GM12891 (cell line): ENCODE data around the gene RHBDF2.

Experiments used
- POLR2A ChIP-seq: IDR thresholded peaks from 2 replicates; pipeline ENCODE4 v1.6.1; 2011; ENCODE audit warnings: low read depth, low read length, control low read depth
- POLR2AphosphoS5 ChIP-seq: IDR thresholded peaks from 2 replicates; pipeline ENCODE4 v1.6.1; 2011; ENCODE audit warnings: low read depth, low read length, control low read depth
- TAF1 ChIP-seq: IDR thresholded peaks from 2 replicates; pipeline ENCODE4 v1.6.1; 2011; ENCODE audit warnings: low read depth, low read length, control low read depth

- TF ChIP-seq POLR2A (no peak), TAF1 (no peak), POLR2AphosphoS5 (no peak)
These were observed 27.0 kb downstream of the RHBDF2 start for GRCh38 chr17:76474238-76474637.
